Measurements from ENCODE around the gene SLC6A13. TPM values are rescaled to one million over a fixed set of nuclear protein-coding genes. Genes with fewer than 3 reads are reported as not detected.

Gene SLC6A13
- total RNA-seq, 4 donors from 2014 or later, result 5.0 to 24.9 (median 8.8) TPM

- peaks cover 8 to 31% of the 10 kb centered on the region in 2 donors for H3K4me1 ChIP-seq
- H3K9me3 ChIP-seq, result no peaks in the 10 kb centered on the region
- H3K36me3 ChIP-seq, result no peaks in the 10 kb centered on the region
- no peak overlapping the region for H3K27ac ChIP-seq
- no peak overlapping the region for H3K4me3 ChIP-seq (replicated peaks in 1 of 3)
- TF ChIP-seq CTCF (IDR thresholded peaks at IDR 0.05) (no peak), POLR2A (IDR thresholded peaks at IDR 0.05) (no peak)
- intact Hi-C loops (cut with DNase I), result no loop called here
- DNase-seq, result no peak
- 67 to 80% methylated on average over 18 of the region's 18 CpGs for WGBS, 2 donors
- no peaks in the 10 kb centered on the region for H3K27me3 ChIP-seq
Measured at GRCh38 chr12:171743-172676, 90.6 kb downstream of the SLC6A13 start.

GRCh38 chr12:171276-171675 lies 91.4 kb downstream of the SLC6A13 start:
- peaks cover 3 to 24% of the 10 kb centered on the region in 2 donors for H3K4me1 ChIP-seq
- H3K36me3 ChIP-seq, result no peaks in the 10 kb centered on the region
- no peak for TF ChIP-seq CTCF (IDR thresholded peaks at IDR 0.05)
- no peak for TF ChIP-seq POLR2A (IDR thresholded peaks at IDR 0.05)
- intact Hi-C loops (cut with DNase I), result no loop called here
- H3K27ac ChIP-seq, result no peak overlapping the region
- no peak for DNase-seq
- no peaks in the 10 kb centered on the region for H3K9me3 ChIP-seq
- WGBS, 2 donors, result 86 to 88% methylated on average over 10 of the region's 10 CpGs
- no peak overlapping the region for H3K4me3 ChIP-seq (replicated peaks in 1 of 3)
- H3K27me3 ChIP-seq, result no peaks in the 10 kb centered on the region

Other genes starting within 250 kb of the SLC6A13 start
- gene IQSEC3, start 196.1 kb downstream of the SLC6A13 start, total RNA-seq, result 1 to 10 TPM in 2 of 4 donors, under 1 TPM in 2; 0.27 to 1.3 (median 1.0) TPM
- 10 to 100 TPM in 3 of 4 donors, 1 to 10 TPM in 1; 9.4 to 27.7 (median 18.3) TPM for gene SLC6A12, start 48.7 kb downstream of the SLC6A13 start, total RNA-seq
- gene KDM5A, start 126.5 kb upstream of the SLC6A13 start, total RNA-seq, result 10 to 100 TPM; 52.1 to 72.3 (median 66.2) TPM
- gene CCDC77, start 138.8 kb upstream of the SLC6A13 start, total RNA-seq, result 10 to 100 TPM; 10.2 to 20.3 (median 12.3) TPM
- 1 to 10 TPM; 3.9 to 6.6 (median 5.6) TPM for gene B4GALNT3, start 197.1 kb upstream of the SLC6A13 start, total RNA-seq